Upper lobe of left lung (tissue), 4 donors: Measurements from ENCODE around the gene BTBD6.

Experiments used
- EP300 ChIP-seq, 4 donors: sonication (generic); formaldehyde crosslinking; IDR thresholded peaks; one replicate each; pipeline ENCODE4 v1.5.1; 2017; ENCODE audit warnings: antibody characterized with exemption in 4 of 4, control low read depth in 2 of 4
- POLR2A ChIP-seq, 4 donors: fragments of 450-650 bp; IDR thresholded peaks; one replicate each; pipeline ENCODE4 v1.5.1; 2016 to 2017; ENCODE audit warnings: antibody characterized with exemption in 4 of 4, mild to moderate bottlenecking in 2 of 4
- POLR2AphosphoS5 ChIP-seq, 2 donors: sonication (generic); formaldehyde crosslinking; IDR thresholded peaks; one replicate each; pipeline ENCODE4 v1.5.1; 2017; ENCODE audit warnings: antibody characterized with exemption in 2 of 2
- TF ChIP-seq, protein P1 (sequence below), 6 experiments: fragments of 450-650 bp in 4 of 6; fragments of 200-600 bp in 2 of 6; sonication (generic) in 2 of 6; IDR thresholded peaks; one replicate each; pipeline ENCODE4 v1.5.1; 2016 to 2019; ENCODE audit warnings: antibody characterized with exemption in 6 of 6

DNA sequence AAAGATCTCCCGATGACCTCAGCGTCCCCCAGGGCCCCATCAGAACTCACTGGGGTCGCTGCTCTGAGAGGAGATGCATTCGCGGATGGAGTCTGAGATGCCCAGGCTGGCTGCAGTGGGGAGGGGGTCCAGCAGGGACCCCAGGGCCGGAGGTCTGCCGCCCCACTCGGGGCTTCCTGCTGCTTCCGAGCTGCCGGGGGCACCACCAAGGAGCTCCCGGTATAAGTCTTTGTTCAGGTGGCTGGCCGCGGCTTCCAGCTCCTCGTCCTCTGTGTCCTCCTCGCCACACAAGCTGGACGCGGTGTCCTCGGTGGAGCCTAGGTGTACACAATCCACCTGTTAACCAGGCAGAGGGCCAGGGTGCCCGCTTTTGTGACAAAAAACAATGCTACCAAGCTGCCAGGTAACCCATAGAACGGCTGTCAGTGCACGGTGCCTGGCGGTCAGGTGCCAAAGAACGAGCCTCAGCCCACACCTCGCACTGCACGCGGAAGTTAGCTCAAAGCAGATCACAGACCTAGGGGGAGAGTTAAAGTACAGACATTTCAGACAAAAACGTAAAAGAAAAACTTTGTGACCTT lies 26.6 kb upstream of the BTBD6 start:
- TF ChIP-seq POLR2A (IDR thresholded peaks at IDR 0.05) = no peak
- TF ChIP-seq POLR2AphosphoS5 (IDR thresholded peaks at IDR 0.05) = no peak
- TF ChIP-seq, protein P1, sequence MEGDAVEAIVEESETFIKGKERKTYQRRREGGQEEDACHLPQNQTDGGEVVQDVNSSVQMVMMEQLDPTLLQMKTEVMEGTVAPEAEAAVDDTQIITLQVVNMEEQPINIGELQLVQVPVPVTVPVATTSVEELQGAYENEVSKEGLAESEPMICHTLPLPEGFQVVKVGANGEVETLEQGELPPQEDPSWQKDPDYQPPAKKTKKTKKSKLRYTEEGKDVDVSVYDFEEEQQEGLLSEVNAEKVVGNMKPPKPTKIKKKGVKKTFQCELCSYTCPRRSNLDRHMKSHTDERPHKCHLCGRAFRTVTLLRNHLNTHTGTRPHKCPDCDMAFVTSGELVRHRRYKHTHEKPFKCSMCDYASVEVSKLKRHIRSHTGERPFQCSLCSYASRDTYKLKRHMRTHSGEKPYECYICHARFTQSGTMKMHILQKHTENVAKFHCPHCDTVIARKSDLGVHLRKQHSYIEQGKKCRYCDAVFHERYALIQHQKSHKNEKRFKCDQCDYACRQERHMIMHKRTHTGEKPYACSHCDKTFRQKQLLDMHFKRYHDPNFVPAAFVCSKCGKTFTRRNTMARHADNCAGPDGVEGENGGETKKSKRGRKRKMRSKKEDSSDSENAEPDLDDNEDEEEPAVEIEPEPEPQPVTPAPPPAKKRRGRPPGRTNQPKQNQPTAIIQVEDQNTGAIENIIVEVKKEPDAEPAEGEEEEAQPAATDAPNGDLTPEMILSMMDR (IDR thresholded peaks at IDR 0.05) = no peak
- no peak for TF ChIP-seq EP300 (IDR thresholded peaks at IDR 0.05)
